Ovary (tissue), 3 donors: ENCODE results near the gene CFAP73.

Experiments
- POLR2A ChIP-seq: fragments of 450-650 bp; IDR thresholded peaks from one replicate; pipeline ENCODE4 v1.6.1; 2017; ENCODE audit warnings: antibody characterized with exemption, mild to moderate bottlenecking, moderate library complexity
- TF ChIP-seq, protein P1 (sequence below), 3 donors: fragments of 450-650 bp in 2 of 3; fragments of 200-600 bp in 1 of 3; IDR thresholded peaks; one replicate each; pipeline versions ENCODE4 v1.5.1 to v1.8.0; 2016 to 2022; ENCODE audit warnings: antibody characterized with exemption in 3 of 3, mild to moderate bottlenecking in 1 of 3
- donor health status: DM: no; HTN: no; CAD: no.

DNA sequence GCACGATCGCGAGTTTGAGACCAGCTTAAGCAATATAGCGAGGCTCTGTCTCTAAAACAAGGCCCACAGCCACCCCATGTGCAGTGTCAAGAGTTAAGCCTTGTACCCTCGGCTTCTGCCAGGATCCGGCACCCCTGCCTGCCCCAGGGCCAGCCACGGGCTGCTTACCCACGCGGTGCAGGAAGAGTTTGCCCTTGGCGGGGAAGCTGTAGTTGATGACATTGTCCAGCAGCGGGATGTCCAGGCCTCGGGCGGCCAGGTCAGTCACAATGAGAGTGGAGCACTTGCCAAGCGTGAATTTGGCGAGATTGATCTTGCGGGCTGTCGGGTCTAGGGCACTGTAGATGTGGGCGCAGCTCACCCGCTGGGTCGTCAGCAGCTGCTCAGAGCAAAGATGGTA lies 22.7 kb downstream of the CFAP73 start:
- TF ChIP-seq, protein P1, sequence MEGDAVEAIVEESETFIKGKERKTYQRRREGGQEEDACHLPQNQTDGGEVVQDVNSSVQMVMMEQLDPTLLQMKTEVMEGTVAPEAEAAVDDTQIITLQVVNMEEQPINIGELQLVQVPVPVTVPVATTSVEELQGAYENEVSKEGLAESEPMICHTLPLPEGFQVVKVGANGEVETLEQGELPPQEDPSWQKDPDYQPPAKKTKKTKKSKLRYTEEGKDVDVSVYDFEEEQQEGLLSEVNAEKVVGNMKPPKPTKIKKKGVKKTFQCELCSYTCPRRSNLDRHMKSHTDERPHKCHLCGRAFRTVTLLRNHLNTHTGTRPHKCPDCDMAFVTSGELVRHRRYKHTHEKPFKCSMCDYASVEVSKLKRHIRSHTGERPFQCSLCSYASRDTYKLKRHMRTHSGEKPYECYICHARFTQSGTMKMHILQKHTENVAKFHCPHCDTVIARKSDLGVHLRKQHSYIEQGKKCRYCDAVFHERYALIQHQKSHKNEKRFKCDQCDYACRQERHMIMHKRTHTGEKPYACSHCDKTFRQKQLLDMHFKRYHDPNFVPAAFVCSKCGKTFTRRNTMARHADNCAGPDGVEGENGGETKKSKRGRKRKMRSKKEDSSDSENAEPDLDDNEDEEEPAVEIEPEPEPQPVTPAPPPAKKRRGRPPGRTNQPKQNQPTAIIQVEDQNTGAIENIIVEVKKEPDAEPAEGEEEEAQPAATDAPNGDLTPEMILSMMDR (IDR thresholded peaks at IDR 0.05) = no peak
- no peak for TF ChIP-seq POLR2A
